Measurements from ENCODE around the gene NFIA.

The NFIA gene

GRCh38 chr1:61098333-61098732 is 16.0 kb downstream of the NFIA start:
- no peak for DNase-seq
- no peak overlapping the region for H2BK12ac ChIP-seq (ENCODE audit: low read length in 2 of 2)
- no peak overlapping the region for H3K23ac ChIP-seq (ENCODE audit: low read length in 2 of 2)
- H2AK5ac ChIP-seq (ENCODE audit: low read length, severe bottlenecking): no peak overlapping the region
- no peak overlapping the region for H3K4ac ChIP-seq (ENCODE audit: low read depth in 1 of 2, low read length in 2 of 2)
- H2BK15ac ChIP-seq (ENCODE audit: low read depth, poor library complexity, severe bottlenecking): no peak overlapping the region
- no peaks in the 10 kb centered on the region for H3K9me3 ChIP-seq (ENCODE audit: control insufficient read depth, low read length)
- H3K4me2 ChIP-seq (ENCODE audit: low read length, poor library complexity, severe bottlenecking): no peak overlapping the region
- no peak overlapping the region for H4K91ac ChIP-seq (ENCODE audit: low read length)
- H3K4me1 ChIP-seq (ENCODE audit: control insufficient read depth, insufficient read depth, low read depth, low read length): no peaks in the 10 kb centered on the region
- H3K18ac ChIP-seq (ENCODE audit: low read depth in 1 of 2, low read length in 2 of 2): no peak overlapping the region
- 100% methylated on average over 2 of the region's 3 CpGs for WGBS
- H3K27ac ChIP-seq (ENCODE audit: low read length, poor library complexity, severe bottlenecking): no peak overlapping the region
- H3K9ac ChIP-seq (ENCODE audit: low read length): no peak overlapping the region
- H3K27me3 ChIP-seq (ENCODE audit: control insufficient read depth in 1 of 2, insufficient read depth in 1 of 2, low read length in 2 of 2): no peaks in the 10 kb centered on the region
- H2AFZ ChIP-seq (ENCODE audit: low read depth, low read length): no peak overlapping the region
- no peak overlapping the region for H3K14ac ChIP-seq (ENCODE audit: low read length in 2 of 2)
- H3K4me3 ChIP-seq (ENCODE audit: insufficient read depth in 1 of 2, low read depth in 1 of 2, low read length in 2 of 2): no peak overlapping the region
- no peak overlapping the region for H2BK120ac ChIP-seq (ENCODE audit: low read depth, low read length)
- H2BK5ac ChIP-seq (ENCODE audit: low read depth, low read length, poor library complexity, severe bottlenecking): no peak overlapping the region
- peaks cover 1% of the 10 kb centered on the region for H3K79me1 ChIP-seq (replicated peaks; ENCODE audit: low read length, poor library complexity, severe bottlenecking)
- H4K8ac ChIP-seq (ENCODE audit: low read length): no peak overlapping the region
- H3K36me3 ChIP-seq (ENCODE audit: control insufficient read depth in 1 of 2, insufficient read depth in 2 of 2, low read depth in 1 of 2, low read length in 2 of 2): no peaks in the 10 kb centered on the region

GRCh38 chr1:61098906-61099437 is 16.6 kb downstream of the NFIA start:
- DNase-seq: no peak
- no peak overlapping the region for H3K23ac ChIP-seq (ENCODE audit: low read length in 2 of 2)
- H2BK120ac ChIP-seq (ENCODE audit: low read depth, low read length): no peak overlapping the region
- H3K9me3 ChIP-seq (ENCODE audit: control insufficient read depth, low read length): no peaks in the 10 kb centered on the region
- H2AFZ ChIP-seq (ENCODE audit: low read depth, low read length): no peak overlapping the region
- no peak overlapping the region for H3K27ac ChIP-seq (ENCODE audit: low read length, poor library complexity, severe bottlenecking)
- H3K36me3 ChIP-seq (ENCODE audit: control insufficient read depth in 1 of 2, insufficient read depth in 2 of 2, low read depth in 1 of 2, low read length in 2 of 2): no peaks in the 10 kb centered on the region
- H3K14ac ChIP-seq (ENCODE audit: low read length in 2 of 2): no peak overlapping the region
- no peak overlapping the region for H2BK5ac ChIP-seq (ENCODE audit: low read depth, low read length, poor library complexity, severe bottlenecking)
- no peak overlapping the region for H3K4me3 ChIP-seq (ENCODE audit: insufficient read depth in 1 of 2, low read depth in 1 of 2, low read length in 2 of 2)
- H2BK15ac ChIP-seq (ENCODE audit: low read depth, poor library complexity, severe bottlenecking): no peak overlapping the region
- no peak overlapping the region for H3K9ac ChIP-seq (ENCODE audit: low read length)
- H2BK12ac ChIP-seq (ENCODE audit: low read length in 2 of 2): no peak overlapping the region
- H3K18ac ChIP-seq (ENCODE audit: low read depth in 1 of 2, low read length in 2 of 2): no peak overlapping the region
- no peak overlapping the region for H3K4me2 ChIP-seq (ENCODE audit: low read length, poor library complexity, severe bottlenecking)
- no peak overlapping the region for H4K8ac ChIP-seq (ENCODE audit: low read length)
- H3K4me1 ChIP-seq (ENCODE audit: control insufficient read depth, insufficient read depth, low read depth, low read length): no peaks in the 10 kb centered on the region
- 95% methylated on average over 4 of the region's 4 CpGs for WGBS
- H4K91ac ChIP-seq (ENCODE audit: low read length): no peak overlapping the region
- H3K4ac ChIP-seq (ENCODE audit: low read depth in 1 of 2, low read length in 2 of 2): no peak overlapping the region
- H3K79me1 ChIP-seq (replicated peaks; ENCODE audit: low read length, poor library complexity, severe bottlenecking): peaks cover 1% of the 10 kb centered on the region
- H3K27me3 ChIP-seq (ENCODE audit: control insufficient read depth in 1 of 2, insufficient read depth in 1 of 2, low read length in 2 of 2): no peaks in the 10 kb centered on the region
- H2AK5ac ChIP-seq (ENCODE audit: low read length, severe bottlenecking): no peak overlapping the region

GRCh38 chr1:61100578-61100977 is 18.2 kb downstream of the NFIA start:
- DNase-seq: no peak
- Histone ChIP-seq H3K14ac (ENCODE audit: low read length in 2 of 2) (no peak overlapping the region), H3K9ac (ENCODE audit: low read length) (no peak overlapping the region), H2BK120ac (ENCODE audit: low read depth, low read length) (no peak overlapping the region), H3K9me3 (ENCODE audit: control insufficient read depth, low read length) (no peaks in the 10 kb centered on the region), H3K4me2 (ENCODE audit: low read length, poor library complexity, severe bottlenecking) (no peak overlapping the region), H3K27me3 (ENCODE audit: control insufficient read depth in 1 of 2, insufficient read depth in 1 of 2, low read length in 2 of 2) (no peaks in the 10 kb centered on the region), H4K8ac (ENCODE audit: low read length) (no peak overlapping the region), H2BK12ac (ENCODE audit: low read length in 2 of 2) (no peak overlapping the region), H3K79me1 (replicated peaks; ENCODE audit: low read length, poor library complexity, severe bottlenecking) (peaks cover 1% of the 10 kb centered on the region), H2AFZ (ENCODE audit: low read depth, low read length) (no peak overlapping the region), H3K23ac (ENCODE audit: low read length in 2 of 2) (no peak overlapping the region), H4K91ac (ENCODE audit: low read length) (no peak overlapping the region), H3K4ac (ENCODE audit: low read depth in 1 of 2, low read length in 2 of 2) (no peak overlapping the region), H2BK5ac (ENCODE audit: low read depth, low read length, poor library complexity, severe bottlenecking) (no peak overlapping the region), H3K36me3 (ENCODE audit: control insufficient read depth in 1 of 2, insufficient read depth in 2 of 2, low read depth in 1 of 2, low read length in 2 of 2) (no peaks in the 10 kb centered on the region), H2BK15ac (ENCODE audit: low read depth, poor library complexity, severe bottlenecking) (no peak overlapping the region), H3K4me3 (ENCODE audit: insufficient read depth in 1 of 2, low read depth in 1 of 2, low read length in 2 of 2) (no peak overlapping the region), H3K18ac (ENCODE audit: low read depth in 1 of 2, low read length in 2 of 2) (no peak overlapping the region), H2AK5ac (ENCODE audit: low read length, severe bottlenecking) (no peak overlapping the region), H3K27ac (ENCODE audit: low read length, poor library complexity, severe bottlenecking) (no peak overlapping the region), H3K4me1 (ENCODE audit: control insufficient read depth, insufficient read depth, low read depth, low read length) (no peaks in the 10 kb centered on the region)
- 100% methylated on average over 1 of the region's 2 CpGs for WGBS

- no peak overlapping the region for H2BK5ac ChIP-seq (ENCODE audit: low read depth, low read length, poor library complexity, severe bottlenecking)
- peak overlapping the region in 1 of 2 experiments; percentile 74 for H3K4me3 ChIP-seq (ENCODE audit: insufficient read depth in 1 of 2, low read depth in 1 of 2, low read length in 2 of 2)
- no peaks in the 10 kb centered on the region for H3K36me3 ChIP-seq (ENCODE audit: control insufficient read depth in 1 of 2, insufficient read depth in 2 of 2, low read depth in 1 of 2, low read length in 2 of 2)
- no peak overlapping the region for H3K23ac ChIP-seq (ENCODE audit: low read length in 2 of 2)
- H4K91ac ChIP-seq (ENCODE audit: low read length): no peak overlapping the region
- no peak for DNase-seq
- no peak overlapping the region for H3K18ac ChIP-seq (ENCODE audit: low read depth in 1 of 2, low read length in 2 of 2)
- no peak overlapping the region for H3K4me2 ChIP-seq (ENCODE audit: low read length, poor library complexity, severe bottlenecking)
- H2BK12ac ChIP-seq (ENCODE audit: low read length in 2 of 2): no peak overlapping the region
- no peak overlapping the region for H2BK15ac ChIP-seq (ENCODE audit: low read depth, poor library complexity, severe bottlenecking)
- peak overlapping the region; percentile 96 for H3K9ac ChIP-seq (ENCODE audit: low read length)
- H2AFZ ChIP-seq (ENCODE audit: low read depth, low read length): no peak overlapping the region
- 100% methylated on average over 2 of the region's 5 CpGs for WGBS
- H3K27ac ChIP-seq (ENCODE audit: low read length, poor library complexity, severe bottlenecking): no peak overlapping the region
- H3K27me3 ChIP-seq (ENCODE audit: control insufficient read depth in 1 of 2, insufficient read depth in 1 of 2, low read length in 2 of 2): no peaks in the 10 kb centered on the region
- H2AK5ac ChIP-seq (ENCODE audit: low read length, severe bottlenecking): no peak overlapping the region
- H3K14ac ChIP-seq (ENCODE audit: low read length in 2 of 2): no peak overlapping the region
- H2BK120ac ChIP-seq (ENCODE audit: low read depth, low read length): no peak overlapping the region
- no peak overlapping the region for H4K8ac ChIP-seq (ENCODE audit: low read length)
- peaks cover 1% of the 10 kb centered on the region for H3K79me1 ChIP-seq (replicated peaks; ENCODE audit: low read length, poor library complexity, severe bottlenecking)
- no peaks in the 10 kb centered on the region for H3K4me1 ChIP-seq (ENCODE audit: control insufficient read depth, insufficient read depth, low read depth, low read length)
- H3K4ac ChIP-seq (ENCODE audit: low read depth in 1 of 2, low read length in 2 of 2): no peak overlapping the region
- no peaks in the 10 kb centered on the region for H3K9me3 ChIP-seq (ENCODE audit: control insufficient read depth, low read length)
Measured at GRCh38 chr1:61101536-61101935, 19.2 kb downstream of the NFIA start.

Data from mesenchymal stem cell (in vitro differentiated cells and primary cell).